ENCODE results near the gene EDC3. TPM values are rescaled to one million over a fixed set of nuclear protein-coding genes. Genes with fewer than 3 reads are reported as not detected.

Gene EDC3
- total RNA-seq, 2 experiments from 2014 or later = 11.0 to 11.1 TPM

DNA sequence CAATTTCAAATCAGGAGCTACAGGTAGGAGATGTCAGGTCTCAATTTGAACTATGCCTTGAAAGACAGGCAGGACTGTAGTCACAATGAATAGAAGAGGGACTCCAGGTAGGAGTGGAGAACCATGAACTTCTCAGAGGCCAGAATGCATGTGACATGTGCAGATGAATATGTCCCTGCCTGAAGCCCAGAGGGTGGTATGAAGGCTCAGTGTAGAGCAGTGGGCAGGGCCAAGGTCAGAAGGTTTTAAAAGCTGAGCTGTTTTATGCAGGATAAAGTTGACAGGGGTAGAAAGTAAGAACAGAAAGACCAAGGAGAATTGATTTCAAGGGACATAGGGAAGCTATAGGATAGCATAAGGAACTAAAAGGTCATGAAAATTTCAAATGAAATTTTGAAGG lies 49.3 kb downstream of the EDC3 start:
- Histone ChIP-seq H3K36me3 (ENCODE audit: insufficient read depth, low read length) (peaks cover 42% of the 10 kb centered on the region), H3K27ac (ENCODE audit: low read depth in 1 of 2, low read length in 2 of 2) (no peak overlapping the region), H3K9me3 (ENCODE audit: control insufficient read depth in 1 of 2, insufficient read depth in 1 of 2, low read length in 2 of 2) (no peaks in the 10 kb centered on the region), H3K4me1 (ENCODE audit: insufficient read depth, low read length) (no peaks in the 10 kb centered on the region), H3K27me3 (ENCODE audit: control insufficient read depth in 1 of 2, insufficient read depth in 2 of 2, low read length in 2 of 2) (no peaks in the 10 kb centered on the region), H3K4me3 (ENCODE audit: low read length) (no peak overlapping the region)
- CTCF ChIA-PET = interaction anchor here (0.7 to 0.9 kb wide), 2 partner anchors 25 to 153 kb away, joined by 3 to 6 read pairs; no protein-coding TSS in a partner anchor
- no peak overlapping the region for H3K27ac Mint-ChIP-seq
- H3K27me3 Mint-ChIP-seq = no peaks in the 10 kb centered on the region
- intact Hi-C loops (cut with DNase I, micrococcal nuclease) = no loop called here
- POLR2A ChIA-PET = interaction anchor here (0.5 kb wide), 1 partner anchor 813 kb away, joined by 4 read pairs; no protein-coding TSS in a partner anchor
- ATAC-seq (ENCODE audit: poor library complexity) (no peak), DNase-seq (no peak)
- TF ChIP-seq CTCF (IDR thresholded peaks at IDR 0.05) = no peak
- H3K4me1 Mint-ChIP-seq (ENCODE audit: low read depth) = peaks cover 8% of the 10 kb centered on the region
- peaks cover 43% of the 10 kb centered on the region for H3K36me3 Mint-ChIP-seq (ENCODE audit: low read depth)
- no peak overlapping the region for H3K4me3 Mint-ChIP-seq
- no peaks in the 10 kb centered on the region for H3K9me3 Mint-ChIP-seq

DNA sequence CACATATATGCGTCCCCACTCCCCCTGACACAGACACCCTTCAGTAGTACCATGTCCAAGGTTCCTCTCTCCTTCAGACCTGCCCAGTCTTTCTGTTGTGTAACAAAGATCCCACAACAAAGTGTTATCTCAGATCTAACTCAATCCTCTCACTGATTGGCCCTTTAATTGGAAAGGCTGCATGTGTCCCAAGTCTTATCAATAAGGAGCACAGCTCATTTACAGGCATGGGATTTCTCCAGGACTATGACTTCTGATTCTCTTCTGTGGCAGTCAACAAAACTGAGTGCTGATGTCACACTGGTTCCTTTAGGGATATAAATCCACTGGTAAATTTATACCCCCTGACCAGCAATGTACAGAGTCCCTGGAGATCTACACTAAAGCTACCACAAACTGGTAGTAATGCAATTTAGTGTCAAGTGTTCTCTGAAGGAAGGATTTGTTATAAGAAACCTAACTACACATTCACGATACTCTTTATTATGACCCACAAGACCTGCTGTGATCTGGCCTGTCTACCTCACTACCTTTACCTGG lies 52.1 kb downstream of the EDC3 start:
- Histone ChIP-seq H3K36me3 (ENCODE audit: insufficient read depth, low read length) (peaks cover 51% of the 10 kb centered on the region), H3K27ac (ENCODE audit: low read depth in 1 of 2, low read length in 2 of 2) (no peak overlapping the region), H3K4me3 (ENCODE audit: low read length) (no peak overlapping the region), H3K9me3 (ENCODE audit: control insufficient read depth in 1 of 2, insufficient read depth in 1 of 2, low read length in 2 of 2) (no peaks in the 10 kb centered on the region), H3K27me3 (ENCODE audit: control insufficient read depth in 1 of 2, insufficient read depth in 2 of 2, low read length in 2 of 2) (no peaks in the 10 kb centered on the region), H3K4me1 (ENCODE audit: insufficient read depth, low read length) (no peaks in the 10 kb centered on the region)
- Mint-ChIP-seq H3K36me3 (ENCODE audit: low read depth) (peaks cover 50% of the 10 kb centered on the region), H3K4me3 (no peak overlapping the region), H3K4me1 (ENCODE audit: low read depth) (no peaks in the 10 kb centered on the region), H3K27me3 (no peaks in the 10 kb centered on the region), H3K9me3 (no peaks in the 10 kb centered on the region), H3K27ac (no peak overlapping the region)
- CTCF ChIA-PET = no interaction called here
- DNase-seq (no peak), ATAC-seq (ENCODE audit: poor library complexity) (no peak)
- intact Hi-C loops (cut with DNase I, micrococcal nuclease) = no loop called here
- POLR2A ChIA-PET = no interaction called here
- no peak for TF ChIP-seq CTCF (IDR thresholded peaks at IDR 0.05)

DNA sequence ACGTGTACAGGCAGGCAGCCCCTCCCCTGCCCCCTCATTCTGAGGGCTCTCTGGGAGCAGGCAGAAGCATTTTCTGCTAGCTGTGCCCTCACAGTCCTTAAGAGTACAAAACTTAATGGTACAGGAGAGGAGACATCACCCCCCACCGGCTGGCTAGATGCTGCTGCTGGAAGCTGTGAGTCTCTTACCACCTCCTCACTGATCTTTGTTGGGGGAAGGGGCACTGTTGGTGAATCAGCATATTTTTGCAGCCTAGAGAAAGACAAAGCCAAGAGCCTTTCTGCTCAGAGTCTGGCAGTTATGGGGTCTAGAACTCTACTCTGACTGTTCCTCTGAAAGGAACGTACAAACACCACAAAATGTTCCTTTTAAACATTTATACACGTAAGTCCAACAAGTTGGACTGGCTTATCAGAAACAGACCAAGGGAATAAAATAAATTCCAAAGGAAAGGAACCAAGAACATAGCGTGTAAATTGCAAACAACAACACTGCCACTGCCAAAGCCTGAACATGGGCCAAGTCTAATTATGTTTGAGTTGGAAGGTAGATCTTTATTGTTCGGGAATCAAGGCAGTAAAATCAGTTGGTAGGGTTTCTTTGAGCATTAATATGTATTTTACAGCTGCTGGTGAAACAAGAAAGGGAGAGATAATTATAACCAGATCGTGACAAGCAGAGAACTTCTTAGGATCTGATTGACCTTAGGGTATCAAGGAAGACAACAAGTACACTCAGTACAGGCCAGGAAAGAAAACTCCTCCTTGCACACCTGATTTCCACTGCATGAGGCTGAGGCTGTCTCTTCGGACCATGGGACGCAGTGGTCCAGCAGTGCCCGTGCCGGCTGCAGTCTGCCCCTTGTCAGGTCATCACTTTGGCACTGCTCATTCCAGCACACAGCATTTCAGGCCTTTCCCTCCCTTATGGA lies 52.8 kb downstream of the EDC3 start:
- ATAC-seq (ENCODE audit: poor library complexity) = no peak
- intact Hi-C loops (cut with DNase I, micrococcal nuclease) = no loop called here
- H3K36me3 Mint-ChIP-seq (ENCODE audit: low read depth) = peaks cover 55% of the 10 kb centered on the region

More for the DNA sequence above, 52.8 kb downstream of the EDC3 start:
- no peak overlapping the region for H3K27ac Mint-ChIP-seq
- no peak overlapping the region for H3K4me3 Mint-ChIP-seq
- Histone ChIP-seq H3K4me3 (ENCODE audit: low read length) (no peak overlapping the region), H3K4me1 (ENCODE audit: insufficient read depth, low read length) (no peaks in the 10 kb centered on the region), H3K27me3 (ENCODE audit: control insufficient read depth in 1 of 2, insufficient read depth in 2 of 2, low read length in 2 of 2) (no peaks in the 10 kb centered on the region), H3K9me3 (ENCODE audit: control insufficient read depth in 1 of 2, insufficient read depth in 1 of 2, low read length in 2 of 2) (no peaks in the 10 kb centered on the region), H3K36me3 (ENCODE audit: insufficient read depth, low read length) (peaks cover 54% of the 10 kb centered on the region), H3K27ac (ENCODE audit: low read depth in 1 of 2, low read length in 2 of 2) (no peak overlapping the region)
- ChIA-PET CTCF (no interaction called here), POLR2A (no interaction called here)
- H3K27me3 Mint-ChIP-seq = no peaks in the 10 kb centered on the region
- no peak for DNase-seq
- TF ChIP-seq CTCF (IDR thresholded peaks at IDR 0.05) = no peak
- no peaks in the 10 kb centered on the region for H3K4me1 Mint-ChIP-seq (ENCODE audit: low read depth)
- no peaks in the 10 kb centered on the region for H3K9me3 Mint-ChIP-seq
